NCI-H510A treated with DMSO at 0.1 percent for 48 hours (cell line): ENCODE data around the gene SHE.
"Not testable (repeated sequence)": the region's sequence is repeated elsewhere in the genome, so short reads cannot be mapped to it uniquely, and the experiment has no call there.

ENCODE experiments used
- DNase-seq: peaks from one replicate; lab custom pipeline; 2025; lab: John Stamatoyannopoulos, UW

Gene SHE

DNA sequence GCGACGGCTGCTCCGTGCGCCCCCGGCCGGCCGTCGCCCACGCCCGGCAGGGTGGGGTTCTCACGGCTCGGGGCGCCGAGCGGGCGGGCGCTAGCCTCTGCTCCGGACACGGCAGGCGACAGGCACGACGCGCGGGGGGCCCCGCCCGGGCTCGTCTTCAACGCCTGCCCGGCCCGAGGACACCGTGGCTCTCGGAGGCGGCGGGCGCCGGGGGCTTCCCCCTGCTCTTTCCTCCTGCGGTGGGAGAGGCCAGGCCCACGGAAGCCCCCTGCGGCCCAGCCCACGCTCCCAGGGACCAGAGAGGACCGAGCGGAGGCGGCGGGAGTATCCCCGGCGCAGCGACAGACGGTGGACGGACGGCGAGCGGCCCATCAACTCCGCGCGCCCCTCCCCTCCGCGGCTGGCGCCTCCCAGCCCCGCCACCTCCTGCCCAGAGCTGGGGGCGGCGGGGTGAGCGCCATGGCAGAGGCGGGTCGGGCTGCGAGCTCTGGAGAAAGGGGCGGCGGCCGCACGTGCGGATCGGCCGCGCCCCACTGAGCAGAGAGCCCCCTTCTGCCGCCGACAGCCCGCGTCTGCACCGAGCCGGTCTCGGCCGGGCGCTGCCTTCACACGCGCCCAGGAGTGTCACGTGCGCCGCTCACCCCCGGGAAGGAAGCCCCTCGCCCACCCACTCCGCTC lies at the start of gene SHE, which contains the start of gene TDRD10:
Gene SHE, minus strand, starts transcription at position 347 of the 678 bp plus-strand sequence. CDS start 386 bp downstream, outside the sequence.
Gene TDRD10, plus strand, starts transcription at position 154 of the 678 bp plus-strand sequence. CDS start 4,685 bp downstream, outside the sequence.
- peak; percentile 9 for DNase-seq

GRCh38 chr1:154551474-154551873 lies 49.3 kb upstream of the SHE start:
- DNase-seq: no peak

GRCh38 chr1:154550657-154551056 lies 48.4 kb upstream of the SHE start:
- DNase-seq: no peak

DNA sequence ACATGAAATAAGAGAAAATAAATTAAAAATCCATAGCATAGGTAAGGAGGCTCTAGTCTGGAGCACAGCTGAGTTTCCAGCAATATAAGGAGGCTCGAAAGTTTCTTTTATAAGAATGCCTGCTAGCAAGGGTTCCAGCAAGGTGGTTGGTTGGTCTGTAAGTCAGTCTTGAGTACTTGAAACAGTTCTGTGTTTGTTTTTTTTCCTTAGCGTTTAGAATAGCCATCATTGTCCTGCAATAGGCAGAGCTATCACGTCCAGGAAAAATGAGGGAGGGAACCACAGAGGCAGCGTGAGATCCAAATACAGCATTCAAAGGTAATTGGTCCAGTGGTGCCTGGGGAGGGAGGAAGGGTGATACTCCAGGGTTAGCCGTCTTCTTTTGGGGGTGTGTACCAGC lies 47.9 kb upstream of the SHE start:
- no peak for DNase-seq

- no peak for DNase-seq
These were observed 47.1 kb upstream of the SHE start for GRCh38 chr1:154549202-154549770.

DNA sequence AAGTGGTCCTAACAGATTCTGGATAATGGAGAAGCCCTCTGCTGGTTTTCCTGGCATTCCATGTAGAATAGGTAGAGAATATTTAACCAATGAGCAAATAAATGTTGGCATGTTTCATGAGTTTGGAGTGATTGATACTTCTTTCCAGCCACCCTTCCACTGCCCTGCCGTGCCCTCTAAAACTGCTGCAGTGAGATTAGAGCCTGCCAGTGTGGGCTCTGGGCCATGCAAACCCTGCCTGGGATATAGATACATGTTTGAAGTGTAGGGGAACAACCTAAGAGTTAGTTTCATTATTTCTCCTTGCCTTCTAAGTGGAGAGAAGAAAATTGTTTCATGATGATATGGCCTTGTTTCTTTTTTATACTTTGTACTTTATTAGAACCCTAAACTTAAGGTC lies 45.8 kb upstream of the SHE start:
- DNase-seq: no peak

GRCh38 chr1:154547105-154547732 lies 45.0 kb upstream of the SHE start:
- DNase-seq: no peak

GRCh38 chr1:154546264-154547063 lies 44.3 kb upstream of the SHE start:
- peak; percentile 39 for DNase-seq

GRCh38 chr1:154541231-154541630 lies 39.0 kb upstream of the SHE start:
- DNase-seq: no peak

GRCh38 chr1:154539486-154540483 lies 37.6 kb upstream of the SHE start:
- no peak for DNase-seq

DNA sequence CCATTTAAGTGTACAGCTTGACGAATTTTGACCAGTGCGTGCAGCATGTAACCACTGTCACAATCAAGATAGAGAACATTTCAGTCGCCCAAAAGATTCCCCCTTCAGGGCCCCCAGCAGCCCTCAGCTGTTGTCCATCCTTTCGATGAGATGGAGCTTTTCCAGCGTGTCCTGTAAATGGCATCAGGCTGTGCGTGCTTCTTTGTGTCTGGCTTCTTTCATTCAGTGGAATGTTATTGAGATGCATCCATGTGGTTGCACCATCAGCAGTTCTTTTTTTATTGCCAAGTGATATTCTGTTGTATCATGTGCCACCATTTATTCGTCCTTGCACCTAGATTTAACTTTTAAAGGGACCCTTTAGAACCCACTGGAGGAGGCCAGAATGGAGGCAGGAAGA lies 34.4 kb upstream of the SHE start:
- DNase-seq: no peak

- peak; percentile 79 for DNase-seq
These were observed 32.0 kb upstream of the SHE start for GRCh38 chr1:154533952-154534844.

DNA sequence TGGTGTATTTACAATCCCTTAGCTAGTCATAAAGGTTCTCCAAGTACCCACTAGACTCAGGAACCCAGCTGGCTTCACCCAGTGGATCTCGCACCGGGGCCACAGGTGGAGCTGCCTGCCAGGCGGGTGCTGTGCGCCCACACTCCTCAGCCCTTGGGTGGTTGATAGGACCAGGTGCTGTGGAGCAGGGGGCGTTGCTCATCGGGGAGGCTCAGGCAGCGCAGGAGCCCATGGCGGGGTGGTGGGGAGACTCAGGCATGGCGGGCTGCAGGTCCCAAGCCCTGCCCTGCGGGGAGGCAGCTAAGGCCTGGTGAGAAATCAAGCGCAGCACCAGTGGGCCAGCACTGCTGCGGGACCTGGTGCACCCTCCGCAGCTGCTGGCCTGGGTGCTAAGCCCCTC lies 29.7 kb upstream of the SHE start:
- not testable (repeated sequence) for DNase-seq

DNA sequence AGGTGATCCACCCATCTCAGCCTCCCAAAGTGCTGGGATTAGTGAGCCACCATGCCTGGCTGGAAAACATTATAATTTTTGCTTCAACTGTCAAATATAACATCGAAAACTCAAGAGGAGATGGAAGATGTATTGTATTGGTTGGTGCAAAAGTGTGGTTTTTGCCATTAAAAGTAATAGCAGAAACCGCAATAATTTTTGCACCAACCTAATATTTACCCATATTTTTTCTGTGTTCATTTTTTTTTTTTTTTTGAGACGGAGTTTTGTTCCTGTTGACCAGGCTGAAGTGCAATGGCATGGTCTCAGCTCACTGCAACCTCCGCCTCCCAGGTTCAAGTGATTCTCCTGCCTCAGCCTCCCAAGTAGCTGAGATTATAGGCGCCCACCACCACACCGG lies 27.1 kb upstream of the SHE start:
- no peak for DNase-seq

DNA sequence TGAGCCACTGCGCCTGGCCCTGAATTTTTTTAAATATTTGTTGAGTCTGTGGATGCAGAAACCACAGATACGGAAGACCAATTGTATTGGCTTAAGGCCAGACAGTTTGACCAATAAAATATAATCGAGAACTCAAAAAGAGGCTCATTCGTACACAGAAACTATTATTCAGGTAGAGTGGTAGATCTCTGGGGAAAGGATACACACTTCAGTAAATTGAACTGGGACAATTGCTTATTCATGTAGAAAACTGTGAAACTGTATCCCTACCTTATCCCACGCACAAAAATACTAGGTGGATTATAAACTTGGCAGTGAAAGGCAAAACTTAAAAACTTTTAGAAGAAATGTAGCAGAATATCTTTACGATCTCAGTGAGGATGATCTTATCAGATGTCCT lies 25.0 kb upstream of the SHE start:
- DNase-seq: no peak

DNA sequence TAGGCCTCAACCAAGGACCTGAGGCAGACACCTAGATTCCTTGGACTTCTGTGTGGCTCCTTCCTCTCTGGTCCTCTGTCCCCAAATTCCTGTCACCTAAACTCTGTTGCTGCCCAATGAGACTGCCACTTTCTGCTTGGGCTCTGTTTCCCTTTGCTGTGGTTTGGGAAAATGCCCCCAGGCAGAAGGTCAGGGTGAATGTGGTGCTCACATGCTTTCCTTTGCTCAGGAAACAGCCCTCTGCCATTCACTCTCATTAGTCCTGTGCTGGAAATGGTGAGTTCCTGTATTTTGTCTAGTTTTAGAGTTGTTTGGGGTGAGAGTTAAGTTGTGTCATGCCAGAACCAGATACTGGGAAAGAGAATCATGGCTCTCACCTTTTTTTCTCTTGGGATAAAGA lies 22.7 kb upstream of the SHE start:
- DNase-seq: no peak

- no peak for DNase-seq
These were observed 19.5 kb upstream of the SHE start for GRCh38 chr1:154521695-154522094.

GRCh38 chr1:154520333-154520732 lies 18.1 kb upstream of the SHE start:
- DNase-seq: no peak

GRCh38 chr1:154519591-154519991 lies 17.4 kb upstream of the SHE start:
- DNase-seq: no peak

- no peak for DNase-seq
These were observed 15.4 kb upstream of the SHE start for GRCh38 chr1:154517661-154518060.
